ENCODE data around the gene ZNF92. TPM values are rescaled to one million over a fixed set of nuclear protein-coding genes. Genes with fewer than 3 reads are reported as not detected.
"Not testable (repeated sequence)": the region's sequence is repeated elsewhere in the genome, so short reads cannot be mapped to it uniquely, and the experiment has no call there.

ZNF92 gene
- total and polyA plus RNA-seq, 7 donors: 1.1 to 4.4 (median 2.7) TPM

DNA sequence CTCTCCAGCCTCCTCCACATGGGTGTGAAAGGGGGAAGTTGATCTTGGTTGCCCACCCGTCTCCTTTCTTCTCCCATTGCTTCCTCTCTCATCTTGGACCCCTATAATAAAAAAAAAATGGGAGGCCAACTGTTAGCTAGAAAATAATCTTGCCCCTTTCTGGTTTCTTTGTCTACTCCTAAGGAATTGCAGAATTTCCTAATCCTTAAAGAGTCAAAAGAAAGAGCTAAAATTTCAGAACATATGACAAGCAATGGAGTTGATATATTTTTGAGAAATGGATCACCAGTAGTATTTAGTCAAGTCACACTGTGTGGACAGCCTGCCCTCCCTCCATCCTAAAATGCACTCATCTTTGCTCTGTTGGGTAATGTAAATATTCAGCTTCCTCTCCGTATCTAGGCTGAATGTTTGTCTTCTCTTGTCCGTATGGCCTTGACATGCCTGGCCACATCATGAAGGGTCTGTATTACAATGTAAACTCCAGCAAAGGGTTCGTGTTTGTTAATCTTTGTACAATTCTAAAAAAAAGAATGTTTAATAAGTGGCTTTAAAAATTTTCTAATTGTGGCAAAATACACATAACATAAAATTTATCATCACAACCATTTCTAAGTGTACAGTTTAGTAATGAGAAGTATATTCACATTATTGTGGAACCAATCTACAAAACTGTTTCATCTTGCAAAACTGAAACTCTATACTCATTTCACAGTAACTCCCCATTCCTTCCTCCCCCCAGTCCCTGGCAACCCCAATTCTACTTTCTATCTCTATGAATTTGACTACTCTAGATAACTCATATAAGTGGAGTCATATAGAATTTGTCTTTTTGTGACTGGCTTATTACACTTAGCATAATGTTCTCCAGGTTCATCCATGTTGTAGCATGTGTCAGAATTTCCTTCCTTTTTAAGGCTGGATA, 71.5 kb downstream of the ZNF92 start:
- H3K4me3 ChIP-seq: no peak overlapping the region
- DNase-seq (no peak), ATAC-seq (no peak)
- no peaks in the 10 kb centered on the region for H3K4me1 ChIP-seq
- WGBS, 3 donors: 68 to 78% (median 69%) methylated on average over 4 of the region's 4 CpGs
- no peaks in the 10 kb centered on the region for H3K9me3 ChIP-seq
- no peaks in the 10 kb centered on the region for H3K36me3 ChIP-seq (ENCODE audit: insufficient read depth in 1 of 2, low read depth in 1 of 2)
- intact Hi-C loops (cut with DNase I): no loop called here
- H3K27me3 ChIP-seq (ENCODE audit: insufficient read depth in 3 of 3, low read length in 2 of 3): peaks cover 0 to 2% (median 0%) of the 10 kb centered on the region in 3 donors
- H3K27ac ChIP-seq: no peak overlapping the region
- no peak for TF ChIP-seq CTCF (IDR thresholded peaks at IDR 0.05)

DNA sequence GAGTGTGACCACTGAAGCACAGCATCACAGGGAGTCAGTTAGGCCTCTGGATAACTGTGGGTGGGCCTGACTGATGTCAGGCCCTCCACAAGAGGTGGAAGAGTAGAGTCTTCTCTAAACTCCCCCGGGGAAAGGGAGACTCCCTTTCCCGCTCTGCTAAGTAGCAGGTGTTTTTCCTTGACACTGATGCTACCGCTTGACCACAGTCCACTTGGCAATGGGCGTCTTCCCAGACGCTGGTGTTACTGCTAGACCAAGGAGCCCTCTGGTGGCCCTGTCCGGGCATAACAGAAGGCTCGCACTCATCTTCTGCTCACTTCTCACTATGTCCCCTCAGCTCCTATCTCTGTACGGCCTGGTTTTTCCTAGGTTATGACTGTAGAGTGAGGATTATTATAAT, 73.4 kb downstream of the ZNF92 start:
- H3K27ac ChIP-seq; H3K4me3 ChIP-seq; H3K36me3 ChIP-seq (ENCODE audit: insufficient read depth in 1 of 2, low read depth in 1 of 2); DNase-seq; H3K27me3 ChIP-seq (ENCODE audit: insufficient read depth in 3 of 3, low read length in 2 of 3); H3K4me1 ChIP-seq; H3K9me3 ChIP-seq; intact Hi-C loops (cut with DNase I); ATAC-seq: not testable (repeated sequence)
- 73 to 81% (median 80%) methylated on average over 8 of the region's 8 CpGs for WGBS, 3 donors

- TF ChIP-seq CTCF (IDR thresholded peaks at IDR 0.05): no peak
- Histone ChIP-seq H3K4me3 (no peak overlapping the region), H3K27ac (no peak overlapping the region), H3K9me3 (no peaks in the 10 kb centered on the region), H3K36me3 (ENCODE audit: insufficient read depth in 1 of 2, low read depth in 1 of 2) (no peaks in the 10 kb centered on the region), H3K4me1 (no peaks in the 10 kb centered on the region), H3K27me3 (ENCODE audit: insufficient read depth in 3 of 3, low read length in 2 of 3) (peaks cover 0 to 2% (median 0%) of the 10 kb centered on the region in 3 donors)
- no peak for ATAC-seq
- no peak for DNase-seq
- intact Hi-C loops (cut with DNase I): no loop called here
Observed at GRCh38 chr7:65448816-65449504, 75.3 kb downstream of the ZNF92 start.

GRCh38 chr7:65449505-65449852, 75.8 kb downstream of the ZNF92 start:
- H3K27ac ChIP-seq: no peak overlapping the region
- DNase-seq: no peak
- ATAC-seq: no peak
- H3K36me3 ChIP-seq (ENCODE audit: insufficient read depth in 1 of 2, low read depth in 1 of 2): no peaks in the 10 kb centered on the region
- no peaks in the 10 kb centered on the region for H3K9me3 ChIP-seq
- H3K27me3 ChIP-seq (ENCODE audit: insufficient read depth in 3 of 3, low read length in 2 of 3): peaks cover 0 to 2% (median 0%) of the 10 kb centered on the region in 3 donors
- H3K4me1 ChIP-seq: no peaks in the 10 kb centered on the region
- no peak overlapping the region for H3K4me3 ChIP-seq
- intact Hi-C loops (cut with DNase I): no loop called here
- TF ChIP-seq CTCF (IDR thresholded peaks at IDR 0.05): no peak
- WGBS, 3 donors: 19 to 27% (median 20%) methylated on average over 2 of the region's 2 CpGs

Measured in psoas muscle (tissue), 8 donors.